NCI-H2107 treated with DMSO at 0.1 percent for 48 hours (cell line): ENCODE data around the gene FERMT3.

Experiments
- DNase-seq: peaks from one replicate; lab custom pipeline; 2025; ENCODE audit not compliant: unreplicated experiment; lab: John Stamatoyannopoulos, UW

Gene FERMT3

DNA sequence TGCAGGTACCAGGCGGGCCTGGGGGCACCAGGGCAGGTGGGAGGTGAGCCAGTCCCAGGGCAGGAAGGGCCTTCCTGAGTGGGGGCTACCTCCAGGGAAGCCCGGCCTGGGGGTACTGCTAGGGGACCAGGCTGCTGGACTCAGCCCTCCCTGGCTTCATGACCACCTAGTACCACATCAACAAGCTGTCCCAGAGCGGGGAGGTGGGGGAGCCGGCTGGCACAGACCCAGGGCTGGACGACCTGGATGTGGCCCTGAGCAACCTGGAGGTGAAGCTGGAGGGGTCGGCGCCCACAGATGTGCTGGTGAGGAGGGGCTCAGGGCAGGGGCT, 12.8 kb downstream of the FERMT3 start:
- DNase-seq, result no peak

DNA sequence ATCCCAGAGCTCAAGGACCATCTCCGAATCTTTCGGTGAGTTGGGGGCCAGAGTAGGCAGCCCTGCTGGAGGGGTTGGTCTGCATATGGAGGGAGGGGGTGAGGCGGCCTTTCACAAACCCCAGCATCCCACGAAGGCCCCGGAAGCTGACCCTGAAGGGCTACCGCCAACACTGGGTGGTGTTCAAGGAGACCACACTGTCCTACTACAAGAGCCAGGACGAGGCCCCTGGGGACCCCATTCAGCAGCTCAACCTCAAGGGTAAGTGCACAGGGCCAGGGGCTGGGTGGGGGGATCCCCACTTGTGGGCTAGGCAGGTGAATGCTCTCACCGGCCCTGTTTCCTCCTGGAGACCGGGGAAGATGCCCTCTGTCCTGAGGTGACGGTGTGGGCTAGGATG, 13.2 kb downstream of the FERMT3 start:
- no peak for DNase-seq

DNA sequence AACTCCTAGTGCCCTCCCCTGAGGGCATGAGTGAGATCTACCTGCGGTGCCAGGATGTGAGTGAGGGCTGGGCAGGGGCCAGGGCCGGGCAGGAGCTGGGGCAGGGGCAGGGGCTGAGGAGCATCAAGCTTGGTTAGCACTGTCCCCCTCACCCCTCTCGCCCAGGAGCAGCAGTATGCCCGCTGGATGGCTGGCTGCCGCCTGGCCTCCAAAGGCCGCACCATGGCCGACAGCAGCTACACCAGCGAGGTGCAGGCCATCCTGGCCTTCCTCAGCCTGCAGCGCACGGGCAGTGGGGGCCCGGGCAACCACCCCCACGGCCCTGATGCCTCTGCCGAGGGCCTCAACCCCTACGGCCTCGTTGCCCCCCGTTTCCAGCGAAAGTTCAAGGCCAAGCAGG, 13.8 kb downstream of the FERMT3 start:
- no peak for DNase-seq

DNA sequence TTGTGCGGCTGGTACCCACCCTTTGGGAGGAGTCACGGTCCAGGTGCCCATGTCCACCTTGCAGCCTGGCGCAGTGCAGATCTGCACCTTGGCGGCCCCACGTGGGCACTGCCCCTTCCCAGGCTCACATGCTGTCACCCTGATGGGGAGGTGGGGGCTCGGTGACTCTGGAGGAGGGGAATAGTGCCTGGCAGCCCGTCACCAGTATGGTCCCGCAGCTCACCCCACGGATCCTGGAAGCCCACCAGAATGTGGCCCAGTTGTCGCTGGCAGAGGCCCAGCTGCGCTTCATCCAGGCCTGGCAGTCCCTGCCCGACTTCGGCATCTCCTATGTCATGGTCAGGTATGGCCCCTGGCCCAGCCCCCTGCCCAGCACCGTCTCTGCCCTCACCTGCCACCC, 14.3 kb downstream of the FERMT3 start:
- DNase-seq, result no peak

DNA sequence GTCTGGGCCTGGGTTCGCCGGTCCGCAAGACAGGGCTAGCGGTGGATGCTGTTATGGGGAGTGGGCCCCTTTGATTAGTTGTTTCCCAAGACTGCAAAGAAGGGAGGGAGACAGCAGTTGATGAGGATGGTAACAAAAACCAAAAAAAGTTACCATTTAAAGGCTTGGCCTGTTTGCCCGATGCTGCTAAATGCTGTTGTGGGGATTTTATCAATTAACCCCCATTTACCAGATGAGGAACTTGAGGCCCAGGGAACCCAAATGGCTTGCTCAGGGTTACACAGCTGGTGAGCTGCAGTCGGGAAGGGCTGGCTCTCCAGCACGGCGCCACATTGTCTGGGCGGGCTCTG, 16.1 kb downstream of the FERMT3 start:
- DNase-seq, result no peak

DNA sequence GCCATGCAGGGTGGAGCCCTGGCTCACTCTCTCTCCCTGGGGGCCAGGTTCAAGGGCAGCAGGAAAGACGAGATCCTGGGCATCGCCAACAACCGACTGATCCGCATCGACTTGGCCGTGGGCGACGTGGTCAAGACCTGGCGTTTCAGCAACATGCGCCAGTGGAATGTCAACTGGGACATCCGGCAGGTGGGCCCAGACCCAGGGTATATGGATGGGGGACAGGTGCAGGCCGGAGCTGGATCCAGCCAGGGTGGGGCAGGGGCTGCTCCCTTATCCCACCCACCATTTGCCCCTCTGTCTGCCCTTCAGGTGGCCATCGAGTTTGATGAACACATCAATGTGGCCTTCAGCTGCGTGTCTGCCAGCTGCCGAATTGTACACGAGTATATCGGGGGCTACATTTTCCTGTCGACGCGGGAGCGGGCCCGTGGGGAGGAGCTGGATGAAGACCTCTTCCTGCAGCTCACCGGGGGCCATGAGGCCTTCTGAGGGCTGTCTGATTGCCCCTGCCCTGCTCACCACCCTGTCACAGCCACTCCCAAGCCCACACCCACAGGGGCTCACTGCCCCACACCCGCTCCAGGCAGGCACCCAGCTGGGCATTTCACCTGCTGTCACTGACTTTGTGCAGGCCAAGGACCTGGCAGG, 16.6 kb downstream of the FERMT3 start:
- DNase-seq, result no peak

DNA sequence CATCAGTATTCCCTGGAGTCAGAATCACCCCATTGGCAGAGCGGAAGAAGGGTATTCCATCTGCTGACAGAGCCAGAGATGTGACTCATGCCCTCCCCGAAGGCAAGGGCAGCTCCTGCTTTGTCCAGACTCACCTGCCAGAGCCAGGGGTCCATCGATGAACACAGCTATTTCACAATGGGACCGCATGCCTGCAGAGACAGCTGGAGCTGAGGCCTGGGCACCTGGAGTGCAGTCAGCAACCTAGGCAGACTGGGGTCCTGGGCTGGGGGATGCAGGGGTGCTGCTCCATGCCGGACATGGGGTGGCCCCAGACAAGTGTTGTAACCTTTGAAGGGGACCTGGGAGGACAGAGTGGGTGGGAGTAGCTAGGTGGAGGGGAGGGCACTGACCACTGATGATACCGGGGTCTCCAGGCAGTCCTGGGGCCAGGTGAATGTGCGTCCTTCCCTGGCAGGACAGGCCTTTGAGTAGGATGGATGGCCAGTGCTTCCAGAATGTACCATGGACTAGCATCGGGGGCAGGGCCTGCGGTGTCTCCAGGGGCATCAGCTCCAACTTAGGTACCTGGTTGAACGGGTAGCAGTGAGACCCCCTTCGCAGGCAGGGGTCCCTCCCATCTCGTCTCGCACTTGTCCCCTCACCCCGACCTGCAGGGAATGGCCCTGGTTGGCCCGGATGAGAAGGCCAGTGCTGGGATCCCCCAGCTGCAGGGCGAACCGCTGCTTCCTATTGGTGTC, 17.8 kb downstream of the FERMT3 start:
- DNase-seq, result no peak

DNA sequence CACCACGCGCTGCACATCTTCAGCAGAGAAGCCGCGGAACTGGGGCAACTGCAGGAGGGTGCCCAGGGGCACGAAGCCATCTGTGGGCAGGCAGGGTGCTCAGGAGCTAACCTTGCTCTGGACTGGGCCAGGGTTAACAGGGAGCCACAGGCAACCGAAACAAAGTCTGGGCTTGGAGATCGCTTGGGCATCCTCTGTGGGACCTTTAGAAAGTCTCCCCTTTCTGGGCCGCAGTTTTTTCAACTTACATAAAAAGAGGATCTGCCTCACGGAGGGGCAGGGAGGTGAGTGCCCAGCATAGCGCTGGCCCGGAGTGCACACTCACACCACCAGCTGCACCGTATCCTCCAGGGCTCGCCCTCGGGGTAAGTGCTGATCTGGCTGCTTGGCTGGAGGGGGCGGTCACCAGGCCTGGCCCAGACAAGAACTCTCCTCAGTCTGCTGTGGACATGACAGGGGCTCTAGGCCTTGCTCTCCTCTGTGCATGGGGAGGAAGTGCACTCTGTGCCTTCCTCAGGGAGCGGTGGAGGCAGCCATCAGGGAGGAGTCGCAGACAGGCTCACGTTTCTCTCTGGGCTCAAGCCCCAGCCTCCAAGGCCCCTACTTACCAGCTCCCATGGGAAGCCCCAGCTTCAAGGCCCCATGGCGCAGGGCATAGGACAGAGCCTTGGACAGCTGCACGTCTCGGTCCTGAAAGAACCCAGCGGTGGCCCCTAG, 18.5 kb downstream of the FERMT3 start:
- no peak for DNase-seq

DNA sequence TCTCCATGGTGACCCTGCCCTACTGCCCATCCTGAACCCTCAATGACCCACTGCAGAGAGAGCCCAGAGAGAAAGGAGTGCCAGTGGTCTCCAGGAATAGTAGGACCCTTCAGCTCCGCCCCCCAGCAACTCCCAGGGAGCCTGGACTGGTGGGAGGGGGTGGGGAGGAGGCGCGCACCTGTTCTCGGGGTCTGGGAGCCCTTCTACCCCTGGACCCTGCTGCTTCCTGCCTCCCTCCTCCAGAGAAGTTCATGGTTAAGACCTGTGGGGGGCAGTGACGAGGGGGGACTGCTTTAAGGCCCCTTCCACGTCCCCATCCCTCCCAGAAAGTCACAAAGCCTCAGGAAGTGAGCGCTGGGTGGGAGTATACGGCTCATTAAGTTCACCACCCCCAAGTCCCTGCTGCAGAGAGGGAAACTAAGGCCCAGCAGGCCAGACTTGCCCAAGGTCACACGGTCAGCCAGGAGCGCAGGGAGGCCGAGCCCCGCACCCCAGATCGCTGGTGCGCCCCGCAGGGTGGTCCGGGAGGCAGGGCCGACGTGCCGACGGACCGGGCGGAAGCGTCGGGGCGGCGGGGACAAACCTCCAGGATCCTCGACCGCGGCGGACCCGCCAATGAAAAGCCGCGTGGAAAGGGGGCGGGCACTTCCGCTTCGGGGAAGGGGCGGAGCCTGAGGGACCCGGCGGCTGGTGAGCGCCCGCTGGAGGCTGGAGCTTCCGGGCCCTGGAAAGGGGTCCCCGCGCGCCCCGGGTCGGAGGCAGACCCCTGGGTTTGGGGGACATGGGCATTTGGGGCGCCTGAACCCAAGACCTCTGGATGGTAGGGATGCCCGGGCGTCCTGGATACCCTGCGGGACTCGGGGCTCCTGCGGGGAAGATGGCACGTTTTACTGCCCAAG, 19.3 kb downstream of the FERMT3 start, which contains the start of the genes NUDT22 and TRPT1:
Gene NUDT22, plus strand, starts transcription at position 667 of the 899 bp plus-strand sequence. CDS start 379 bp downstream, outside the sequence.
Gene TRPT1, minus strand, starts transcription at position 579 of the 899 bp plus-strand sequence. Its CDS starts 326 bp downstream, at position 253.
- DNase-seq, result peak; percentile 62

DNA sequence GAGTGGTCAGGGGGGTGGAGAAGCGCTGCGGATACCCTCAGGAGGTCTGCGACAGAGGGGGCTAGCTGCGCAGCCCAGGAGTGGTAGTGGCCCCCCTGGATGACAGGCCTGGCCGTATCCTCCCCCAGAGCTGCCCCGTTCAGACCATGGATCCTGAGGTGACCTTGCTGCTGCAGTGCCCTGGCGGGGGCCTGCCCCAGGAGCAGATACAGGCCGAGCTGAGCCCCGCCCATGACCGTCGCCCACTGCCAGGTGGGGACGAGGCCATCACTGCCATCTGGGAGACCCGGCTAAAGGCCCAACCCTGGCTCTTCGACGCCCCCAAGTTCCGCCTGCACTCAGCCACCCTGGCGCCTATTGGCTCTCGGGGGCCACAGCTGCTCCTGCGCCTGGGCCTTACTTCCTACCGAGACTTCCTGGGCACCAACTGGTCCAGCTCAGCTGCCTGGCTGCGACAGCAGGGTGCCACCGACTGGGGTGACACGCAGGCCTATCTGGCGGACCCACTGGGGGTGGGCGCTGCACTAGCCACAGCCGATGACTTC, 20.1 kb downstream of the FERMT3 start:
- DNase-seq, result no peak

DNA sequence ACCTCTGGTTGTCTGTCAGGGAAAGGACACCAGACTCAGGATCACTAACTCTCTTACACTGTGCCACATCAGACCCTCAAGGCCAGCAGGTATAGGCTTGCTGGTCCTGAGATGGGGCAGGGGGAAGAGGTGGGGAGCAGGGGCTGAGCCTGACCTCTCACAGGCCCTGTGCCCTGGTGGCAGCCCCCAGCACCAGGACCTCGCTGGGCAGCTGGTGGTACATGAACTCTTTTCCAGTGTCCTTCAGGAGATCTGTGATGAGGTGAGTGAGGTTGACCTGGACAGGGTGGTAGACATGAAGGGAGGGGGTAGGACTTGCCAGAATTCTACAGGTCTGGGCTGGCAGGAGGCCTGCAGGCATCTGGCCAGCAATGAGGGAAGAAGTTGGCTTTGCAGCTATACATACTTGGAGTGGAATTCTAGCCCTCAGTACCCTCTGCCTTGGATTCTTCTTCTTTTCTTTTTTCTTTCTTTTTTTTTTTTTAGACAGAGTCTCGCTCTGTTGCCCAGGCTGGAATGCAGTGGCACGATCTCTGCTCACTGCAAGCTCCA, 21.0 kb downstream of the FERMT3 start:
- DNase-seq, result no peak

DNA sequence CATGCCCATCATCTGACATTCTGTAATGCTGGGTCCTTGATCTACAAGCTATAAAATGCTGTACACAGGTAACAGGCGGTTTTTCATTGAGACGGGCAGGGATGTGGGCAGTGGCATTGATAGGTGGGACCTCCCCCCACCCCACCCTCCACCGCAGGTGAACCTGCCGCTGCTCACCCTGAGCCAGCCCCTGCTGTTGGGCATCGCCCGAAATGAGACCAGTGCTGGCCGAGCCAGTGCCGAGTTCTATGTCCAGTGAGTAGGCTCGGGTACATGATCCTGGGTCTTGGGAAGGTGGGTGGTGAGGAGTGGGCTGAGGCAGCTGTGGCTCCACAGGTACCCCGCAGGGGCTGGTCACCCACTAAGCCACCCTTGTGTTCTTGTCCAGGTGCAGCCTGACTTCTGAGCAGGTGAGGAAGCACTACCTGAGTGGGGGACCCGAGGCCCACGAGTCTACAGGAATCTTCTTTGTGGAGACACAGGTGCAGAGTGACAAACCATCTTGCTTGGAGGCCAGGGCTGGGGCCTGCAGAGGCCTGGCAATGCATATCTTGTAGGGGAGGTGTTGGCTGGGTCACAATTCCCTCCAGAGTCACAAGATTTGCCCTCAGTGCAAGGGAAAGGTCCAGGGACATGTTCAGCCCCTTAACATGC, 22.7 kb downstream of the FERMT3 start:
- no peak for DNase-seq

DNA sequence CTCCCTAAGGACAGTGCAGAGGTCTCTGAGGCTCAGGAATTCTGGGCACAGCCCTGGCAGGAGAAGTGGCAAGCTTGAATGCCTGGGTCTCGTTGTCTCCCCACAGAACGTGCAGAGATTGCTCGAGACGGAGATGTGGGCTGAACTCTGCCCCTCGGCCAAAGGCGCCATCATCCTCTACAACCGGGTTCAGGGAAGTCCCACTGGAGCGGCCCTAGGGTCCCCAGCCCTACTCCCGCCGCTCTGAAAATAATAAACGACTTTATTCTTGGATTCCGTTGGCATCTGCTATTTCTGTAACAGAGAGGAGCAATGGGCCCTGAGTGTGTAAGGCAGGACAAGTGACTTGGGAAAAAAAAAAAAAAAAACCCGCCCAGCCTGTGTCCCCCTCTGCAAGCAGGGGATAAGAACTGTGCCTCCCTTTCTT, 23.2 kb downstream of the FERMT3 start:
- no peak for DNase-seq

DNA sequence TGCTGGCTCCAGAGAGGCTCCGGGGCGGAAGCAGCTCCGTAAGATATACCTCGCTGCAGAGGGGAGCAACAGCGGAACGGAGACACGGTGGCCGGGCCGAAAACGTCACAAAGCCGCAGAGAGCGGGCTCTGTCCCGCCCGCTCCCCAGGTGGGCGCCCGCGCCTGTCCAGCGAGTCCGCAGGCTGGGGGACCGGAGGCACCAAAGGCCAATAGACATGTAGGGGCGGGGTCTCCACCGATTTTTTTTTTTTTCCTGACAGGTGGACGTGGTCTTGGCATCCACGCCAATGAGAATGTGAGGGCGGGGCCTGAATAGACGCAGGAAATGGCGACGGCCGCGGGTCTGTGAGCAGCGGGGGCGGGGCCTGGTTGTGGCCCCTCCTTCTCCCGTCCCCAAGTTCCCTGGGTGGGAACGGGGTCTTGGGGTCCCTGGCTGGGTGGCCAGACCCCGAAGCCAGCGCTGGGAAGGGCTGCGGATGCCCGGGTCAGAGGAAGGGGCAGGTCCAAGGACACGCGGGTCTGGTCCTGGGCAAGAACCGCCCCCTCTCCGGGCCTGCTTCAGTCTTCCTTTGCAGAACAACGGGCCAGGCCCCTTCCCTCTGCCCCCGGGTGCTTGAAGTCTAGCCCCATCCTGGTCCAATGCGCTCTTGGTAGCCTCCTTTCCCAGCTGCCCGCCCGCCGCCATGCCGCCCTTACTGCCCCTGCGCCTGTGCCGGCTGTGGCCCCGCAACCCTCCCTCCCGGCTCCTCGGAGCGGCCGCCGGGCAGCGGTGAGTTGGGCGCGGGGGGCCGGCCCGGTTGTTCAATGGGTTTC, 23.9 kb downstream of the FERMT3 start, which contains the start of gene DNAJC4:
Gene DNAJC4, plus strand, starts transcription at position 378 of the 814 bp plus-strand sequence. Its CDS starts 307 bp downstream, at position 685.
- DNase-seq, result peak; percentile 90

DNA sequence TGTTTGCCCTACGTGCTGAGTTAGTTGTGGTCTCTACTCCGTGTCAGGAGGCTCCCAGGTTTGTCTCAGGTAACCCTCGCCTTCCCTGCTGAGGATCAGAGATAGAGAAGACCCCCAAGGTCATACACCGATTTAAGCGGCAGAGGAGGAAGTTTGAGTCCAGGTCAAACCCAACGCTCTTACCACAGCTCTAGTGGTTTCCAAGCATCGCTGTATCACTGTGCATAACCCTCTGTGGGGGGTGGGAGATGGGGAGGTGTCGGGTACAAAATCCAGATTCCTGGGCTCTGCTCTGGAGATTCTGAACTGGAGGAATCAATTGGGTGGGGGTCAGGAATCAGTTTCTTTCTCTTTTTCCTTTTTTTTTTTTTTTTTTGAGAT, 24.5 kb downstream of the FERMT3 start:
- no peak for DNase-seq

DNA sequence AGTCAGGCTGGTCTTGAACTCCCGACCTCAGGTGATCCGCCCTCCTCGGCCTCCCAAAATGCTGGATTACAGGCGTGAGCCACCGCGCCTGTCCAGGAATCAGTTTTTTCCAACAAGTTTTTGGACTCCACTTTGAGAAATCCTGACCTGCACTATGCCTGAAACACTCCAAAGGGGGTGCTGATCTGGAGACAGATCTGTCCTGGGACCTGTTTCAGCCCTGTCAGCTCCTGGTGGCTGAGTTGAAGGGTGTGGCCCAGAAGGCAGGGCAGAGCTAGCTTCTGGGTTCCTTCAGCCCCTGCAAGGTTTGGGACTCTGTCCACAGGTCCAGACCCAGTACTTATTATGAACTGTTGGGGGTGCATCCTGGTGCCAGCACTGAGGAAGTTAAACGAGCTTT, 25.0 kb downstream of the FERMT3 start:
- no peak for DNase-seq

DNA sequence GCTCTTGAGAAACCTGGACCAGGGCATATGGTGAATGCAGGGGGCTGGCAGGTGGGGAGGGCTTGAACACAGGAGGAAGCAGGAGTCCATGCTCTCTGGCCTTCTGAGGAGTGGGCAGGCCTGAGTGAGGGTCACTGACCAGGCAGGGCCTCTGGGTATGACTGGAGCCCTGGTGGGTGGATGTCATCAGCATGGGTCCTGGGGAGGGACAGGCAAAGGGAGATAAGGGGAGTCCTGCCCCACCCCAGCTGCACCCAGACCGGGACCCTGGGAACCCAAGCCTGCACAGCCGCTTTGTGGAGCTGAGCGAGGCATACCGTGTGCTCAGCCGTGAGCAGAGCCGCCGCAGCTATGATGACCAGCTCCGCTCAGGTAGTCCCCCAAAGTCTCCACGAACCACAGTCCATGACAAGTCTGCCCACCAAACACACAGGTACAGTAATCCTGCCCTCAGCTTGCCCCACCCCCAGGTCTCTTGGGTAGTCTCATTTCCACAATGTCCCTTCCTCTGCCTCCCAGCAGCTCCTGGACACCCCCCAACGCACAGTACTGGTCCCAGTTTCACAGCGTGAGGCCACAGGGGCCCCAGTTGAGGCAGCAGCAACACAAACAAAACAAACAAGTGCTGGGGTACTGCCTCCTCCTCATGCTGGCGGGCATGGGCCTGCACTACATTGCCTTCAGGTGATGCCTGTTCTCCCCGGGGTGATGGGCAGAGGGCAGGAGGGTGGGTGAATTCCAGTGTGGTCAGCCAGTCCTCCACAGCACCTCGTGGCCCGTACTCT, 25.9 kb downstream of the FERMT3 start:
- no peak for DNase-seq

DNA sequence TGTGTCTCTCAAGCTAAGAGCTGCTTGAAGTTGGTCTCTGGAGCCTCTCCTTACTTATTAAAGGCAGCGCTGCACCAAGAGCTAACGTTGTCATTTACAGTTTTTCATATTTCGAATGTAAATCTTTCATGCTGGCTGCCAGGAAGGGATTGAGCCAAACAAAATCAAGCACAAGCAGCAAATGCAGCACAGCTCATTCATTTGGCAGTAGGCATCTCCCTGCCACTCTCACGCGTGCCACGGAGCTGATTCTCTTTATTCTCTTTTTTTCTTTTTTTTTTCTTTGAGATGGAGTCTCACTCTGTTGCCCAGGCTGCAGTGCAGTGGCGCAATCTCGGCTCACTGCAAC, 26.4 kb downstream of the FERMT3 start:
- no peak for DNase-seq
